Esophagus muscularis mucosa (tissue), 3 donors: ENCODE measurements around the gene DNAJC2.

Source experiments
- CTCF ChIP-seq, 3 experiments: fragments of 200-600 bp in 2 of 3; fragments of 450-650 bp in 1 of 3; sonication (generic) in 2 of 3; IDR thresholded peaks; one replicate each; pipeline ENCODE4 v1.5.1; 2017 to 2019; ENCODE audit warnings: antibody characterized with exemption in 3 of 3, mild to moderate bottlenecking in 2 of 3, moderate library complexity in 1 of 3
- POLR2A ChIP-seq: fragments of 450-650 bp; IDR thresholded peaks from one replicate; pipeline ENCODE4 v1.6.1; 2017; ENCODE audit warnings: antibody characterized with exemption, moderate library complexity, mild to moderate bottlenecking, low read depth

DNA sequence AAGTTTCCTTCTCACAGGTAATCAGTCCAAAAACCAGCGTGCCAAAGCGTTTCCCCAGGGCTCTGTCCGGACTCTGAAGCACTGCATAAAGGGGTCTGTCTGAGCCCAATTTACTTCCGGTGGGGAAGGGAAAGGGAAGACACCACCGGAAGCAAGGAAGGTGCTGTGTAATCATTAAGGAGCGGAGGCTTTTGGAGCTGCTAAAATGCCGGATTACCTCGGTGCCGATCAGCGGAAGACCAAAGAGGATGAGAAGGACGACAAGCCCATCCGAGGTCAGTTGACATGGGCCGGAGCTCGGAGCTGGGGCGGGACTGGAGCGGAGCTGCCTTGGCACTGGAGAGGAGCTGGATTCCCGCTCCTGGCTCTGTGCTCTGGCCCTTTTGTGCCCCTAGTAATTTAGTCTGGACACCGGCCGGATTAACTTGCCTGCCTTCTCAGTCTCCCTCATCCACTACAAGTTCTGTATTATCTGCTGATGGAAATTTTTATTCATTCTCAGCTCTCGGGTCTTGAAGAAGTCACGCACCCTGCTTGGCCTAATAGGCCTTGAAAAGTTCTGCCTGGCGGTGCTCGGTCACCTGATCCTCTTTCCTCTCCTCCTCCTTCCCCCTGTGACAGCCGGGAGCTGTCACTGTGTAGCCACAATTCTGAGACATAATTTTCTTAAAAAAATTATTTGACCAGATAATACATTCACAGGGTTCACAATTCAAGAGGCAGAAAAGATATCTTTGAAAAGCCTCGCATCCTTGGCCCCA, 3.1 kb upstream of the DNAJC2 start, which contains the start of gene PSMC2:
- no peak for TF ChIP-seq CTCF (IDR thresholded peaks at IDR 0.05)
- TF ChIP-seq POLR2A = peak; percentile 18
